ENCODE data around the gene INPPL1.

DNA sequence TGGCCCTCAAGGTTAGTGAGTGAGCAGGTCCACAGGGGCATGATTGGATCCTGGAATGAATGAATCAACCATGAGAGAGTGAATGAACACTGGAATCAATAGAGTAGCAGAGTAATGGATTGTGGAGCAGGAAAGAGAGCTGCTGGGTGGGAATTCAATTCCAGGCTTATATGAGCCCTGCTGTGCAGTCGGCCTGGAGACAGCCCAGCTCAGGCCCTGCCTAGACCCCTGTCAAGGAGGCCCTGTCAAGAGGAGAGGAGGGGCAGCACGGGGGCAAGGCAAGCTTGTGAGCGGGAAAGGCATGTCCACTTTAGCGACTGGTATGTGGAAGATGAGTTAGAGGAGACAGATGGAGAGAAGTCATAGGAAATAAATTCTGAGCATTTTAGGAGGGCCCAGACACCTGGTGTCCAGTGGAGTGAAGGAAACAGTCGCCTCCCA lies 33.9 kb upstream of the INPPL1 start:
- TF ChIP-seq POLR2A (IDR thresholded peaks at IDR 0.05; ENCODE audit: low read depth, low read length) (no peak), EZH2 (IDR thresholded peaks at IDR 0.05; ENCODE audit: borderline replicate concordance, low read depth, low read length, severe bottlenecking) (no peak), POLR2AphosphoS5 (IDR thresholded peaks at IDR 0.05; ENCODE audit: insufficient read depth, low read depth, low read length) (no peak)
- TF ChIP-seq, protein P1, sequence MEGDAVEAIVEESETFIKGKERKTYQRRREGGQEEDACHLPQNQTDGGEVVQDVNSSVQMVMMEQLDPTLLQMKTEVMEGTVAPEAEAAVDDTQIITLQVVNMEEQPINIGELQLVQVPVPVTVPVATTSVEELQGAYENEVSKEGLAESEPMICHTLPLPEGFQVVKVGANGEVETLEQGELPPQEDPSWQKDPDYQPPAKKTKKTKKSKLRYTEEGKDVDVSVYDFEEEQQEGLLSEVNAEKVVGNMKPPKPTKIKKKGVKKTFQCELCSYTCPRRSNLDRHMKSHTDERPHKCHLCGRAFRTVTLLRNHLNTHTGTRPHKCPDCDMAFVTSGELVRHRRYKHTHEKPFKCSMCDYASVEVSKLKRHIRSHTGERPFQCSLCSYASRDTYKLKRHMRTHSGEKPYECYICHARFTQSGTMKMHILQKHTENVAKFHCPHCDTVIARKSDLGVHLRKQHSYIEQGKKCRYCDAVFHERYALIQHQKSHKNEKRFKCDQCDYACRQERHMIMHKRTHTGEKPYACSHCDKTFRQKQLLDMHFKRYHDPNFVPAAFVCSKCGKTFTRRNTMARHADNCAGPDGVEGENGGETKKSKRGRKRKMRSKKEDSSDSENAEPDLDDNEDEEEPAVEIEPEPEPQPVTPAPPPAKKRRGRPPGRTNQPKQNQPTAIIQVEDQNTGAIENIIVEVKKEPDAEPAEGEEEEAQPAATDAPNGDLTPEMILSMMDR (IDR thresholded peaks at IDR 0.05; ENCODE audit: extremely low read depth in 1 of 2, insufficient read depth in 1 of 2, low read depth in 1 of 2, low read length in 2 of 2) = no peak

Data from endothelial cell of umbilical vein (primary cell).